IPS DF 4.7 (cell line): ENCODE results near the gene GLCCI1.
"Not testable (repeated sequence)": the region's sequence is repeated elsewhere in the genome, so short reads cannot be mapped to it uniquely, and the experiment has no call there.

Experiments used
- DNase-seq: peaks from one replicate; pipeline ENCODE4 v3.0.0-alpha.2; 2013; ENCODE audit warnings: low spot score; ENCODE audit errors: extremely low read depth

The GLCCI1 gene

DNA sequence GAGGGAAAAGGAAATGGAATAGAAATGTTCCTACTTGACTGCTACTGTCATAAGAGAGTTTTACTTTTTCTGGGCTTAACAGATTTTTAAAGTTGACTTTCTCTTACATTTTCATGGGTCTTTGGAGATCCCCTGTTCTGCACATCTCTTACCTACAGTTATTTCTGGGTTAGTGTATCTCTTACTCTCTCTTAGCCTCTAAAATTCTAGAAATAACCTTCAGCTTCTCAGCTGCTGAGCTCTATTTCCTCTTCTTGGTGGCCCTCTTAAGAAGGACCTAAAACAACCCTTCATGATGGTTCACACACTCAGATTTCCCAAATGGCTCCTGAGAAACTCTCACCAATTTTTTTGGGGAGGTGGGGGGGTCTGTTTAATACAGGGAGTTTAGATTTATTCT, 79.5 kb downstream of the GLCCI1 start:
- DNase-seq, result not testable (repeated sequence)

DNA sequence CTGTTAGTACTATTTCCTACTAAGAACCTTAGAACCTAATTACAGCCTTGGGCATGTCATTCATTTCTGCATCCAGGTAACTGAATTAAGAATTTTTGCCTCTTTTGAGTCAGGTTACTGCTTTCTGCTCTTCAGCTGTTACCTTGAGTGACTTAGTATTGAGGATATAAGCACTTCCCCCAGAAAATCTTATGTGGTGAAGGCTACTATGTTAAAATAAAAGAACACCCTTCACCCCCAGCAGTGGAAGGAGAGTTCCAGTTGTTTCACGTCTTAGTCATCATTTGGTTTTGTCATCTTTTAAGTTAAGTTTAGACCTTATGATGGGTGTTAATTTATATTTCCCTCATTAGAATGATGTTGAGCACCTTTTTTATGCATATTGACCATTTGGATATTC, 82.8 kb downstream of the GLCCI1 start:
- DNase-seq, result no peak

DNA sequence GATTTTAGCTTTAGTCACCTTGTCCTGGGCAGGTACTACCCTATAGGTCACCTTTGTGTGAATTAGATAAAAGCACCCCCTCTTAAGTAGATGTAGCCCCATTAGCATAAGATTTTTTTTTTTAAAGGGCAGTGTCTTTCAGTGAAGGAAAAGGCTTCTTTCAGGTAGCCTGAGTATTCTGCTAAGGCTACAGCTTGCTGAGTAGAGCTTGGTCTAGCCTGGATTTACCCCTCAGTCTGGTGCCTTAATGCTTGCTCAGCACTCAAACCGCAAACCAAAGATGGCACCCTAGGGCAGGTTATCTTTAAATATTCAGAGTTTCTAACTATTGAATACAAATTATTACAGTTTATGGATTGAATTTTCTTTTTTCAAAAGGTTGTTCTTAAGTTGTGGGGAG, 83.4 kb downstream of the GLCCI1 start:
- no peak for DNase-seq

- no peak for DNase-seq
These were observed 84.2 kb downstream of the GLCCI1 start for GRCh38 chr7:8052824-8053223.

DNA sequence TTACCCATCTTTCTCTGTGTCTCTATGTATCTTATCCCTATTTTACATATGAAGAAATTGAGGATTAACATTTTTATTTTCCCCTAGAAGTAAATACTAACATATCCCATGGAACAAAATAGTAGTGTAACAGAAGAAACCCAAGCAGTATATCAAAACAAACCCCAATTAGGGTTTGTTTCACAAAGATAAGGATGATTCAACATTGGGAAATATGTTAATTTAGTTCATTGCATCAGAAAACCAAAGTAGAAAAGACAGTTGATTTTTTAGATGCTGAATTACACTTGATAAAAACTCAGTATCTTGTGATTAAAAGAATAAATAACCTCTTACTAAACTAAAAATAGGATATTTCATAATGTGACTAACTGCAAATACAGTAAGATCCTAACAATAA, 87.8 kb downstream of the GLCCI1 start:
- DNase-seq, result no peak

GRCh38 chr7:8057566-8057965, 89.0 kb downstream of the GLCCI1 start:
- no peak for DNase-seq

- no peak for DNase-seq
These were observed 89.7 kb downstream of the GLCCI1 start for GRCh38 chr7:8058322-8058721.

DNA sequence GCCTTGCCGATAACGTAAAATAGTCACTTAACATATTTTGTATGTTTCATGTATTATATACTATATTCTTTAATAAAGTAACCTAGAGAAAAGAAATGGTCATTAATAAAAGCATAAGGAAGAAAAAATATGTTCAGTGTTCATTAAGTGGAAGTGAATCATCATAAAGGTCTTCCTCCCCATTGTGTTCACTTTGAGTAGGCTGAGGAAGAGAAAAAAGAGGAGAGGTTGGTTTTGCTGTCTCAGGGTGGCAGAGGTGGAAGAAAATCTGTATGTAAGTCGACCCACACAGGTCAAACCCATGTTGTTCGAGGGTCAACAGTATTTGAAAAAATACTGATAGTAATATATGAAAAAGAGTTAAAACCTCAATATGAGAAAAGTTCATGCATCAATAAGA, 90.3 kb downstream of the GLCCI1 start:
- DNase-seq, result no peak

GRCh38 chr7:8060241-8060640, 91.6 kb downstream of the GLCCI1 start:
- no peak for DNase-seq

DNA sequence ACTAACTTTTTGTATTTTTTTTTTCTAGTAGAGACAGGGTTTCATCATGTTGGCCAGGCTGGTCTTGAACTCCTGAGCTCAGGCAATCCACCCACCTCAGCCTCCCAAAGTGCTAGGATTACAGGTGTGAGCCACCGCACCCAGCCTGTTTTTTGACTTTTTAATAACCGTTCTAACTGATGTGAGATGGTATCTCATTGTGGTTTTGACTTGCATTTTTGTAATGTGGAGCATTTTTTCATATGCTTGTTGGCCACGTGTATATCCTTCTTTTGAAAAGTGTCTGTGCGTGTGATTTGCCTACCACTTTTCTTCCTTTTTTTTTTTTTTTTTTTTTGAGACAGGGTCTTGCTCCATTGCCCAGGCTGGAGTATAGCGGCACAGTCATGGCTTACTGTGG, 94.7 kb downstream of the GLCCI1 start:
- not testable (repeated sequence) for DNase-seq

DNA sequence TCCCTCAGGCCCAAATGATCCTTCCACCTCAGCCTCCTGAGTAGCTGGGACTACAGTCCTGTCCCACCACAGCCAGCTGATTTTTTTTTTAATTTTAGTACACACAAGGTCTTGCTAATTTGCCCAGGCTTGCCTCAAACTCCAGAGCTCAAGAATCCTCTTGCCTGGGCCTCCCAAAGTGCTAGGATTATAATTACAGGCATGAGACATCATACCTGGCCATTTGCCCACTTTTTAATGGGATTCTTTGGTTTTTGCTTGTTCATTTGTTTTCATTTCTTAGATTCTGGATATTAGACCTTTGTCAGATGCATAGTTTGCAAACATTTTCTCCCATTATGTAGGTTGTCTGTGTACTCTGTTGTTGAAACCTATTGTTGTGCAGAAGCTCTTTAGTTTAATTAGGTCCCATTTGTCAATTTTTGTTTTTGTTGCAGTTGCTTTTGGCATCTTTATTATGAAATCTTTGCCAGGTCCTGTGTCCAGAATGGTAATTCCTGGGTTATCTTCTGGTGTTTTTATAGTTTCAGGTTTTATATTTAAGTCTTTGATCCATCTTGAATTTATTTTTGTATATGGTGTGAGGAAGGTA, 95.2 kb downstream of the GLCCI1 start:
- DNase-seq, result no peak

DNA sequence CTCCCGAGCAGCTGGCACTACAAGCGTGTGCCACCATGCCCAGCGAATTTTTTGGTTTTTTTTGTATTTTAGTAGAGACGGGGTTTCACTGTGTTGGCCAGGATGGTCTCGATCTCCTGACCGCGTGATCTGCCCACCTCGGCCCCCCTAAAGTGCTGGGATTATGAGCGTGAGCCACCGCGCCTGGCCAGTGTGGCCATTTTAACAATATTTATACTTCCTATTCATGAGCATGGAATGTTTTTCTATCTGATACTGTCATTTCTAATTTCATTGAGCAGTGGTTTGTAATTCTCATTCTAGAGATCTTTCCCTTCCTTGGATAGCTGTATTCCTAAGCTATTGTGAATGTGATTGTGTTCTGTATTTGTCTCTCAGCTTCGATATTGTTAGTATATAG, 96.2 kb downstream of the GLCCI1 start:
- no peak for DNase-seq

- DNase-seq, result no peak
These were observed 96.8 kb downstream of the GLCCI1 start for GRCh38 chr7:8065356-8065813.

DNA sequence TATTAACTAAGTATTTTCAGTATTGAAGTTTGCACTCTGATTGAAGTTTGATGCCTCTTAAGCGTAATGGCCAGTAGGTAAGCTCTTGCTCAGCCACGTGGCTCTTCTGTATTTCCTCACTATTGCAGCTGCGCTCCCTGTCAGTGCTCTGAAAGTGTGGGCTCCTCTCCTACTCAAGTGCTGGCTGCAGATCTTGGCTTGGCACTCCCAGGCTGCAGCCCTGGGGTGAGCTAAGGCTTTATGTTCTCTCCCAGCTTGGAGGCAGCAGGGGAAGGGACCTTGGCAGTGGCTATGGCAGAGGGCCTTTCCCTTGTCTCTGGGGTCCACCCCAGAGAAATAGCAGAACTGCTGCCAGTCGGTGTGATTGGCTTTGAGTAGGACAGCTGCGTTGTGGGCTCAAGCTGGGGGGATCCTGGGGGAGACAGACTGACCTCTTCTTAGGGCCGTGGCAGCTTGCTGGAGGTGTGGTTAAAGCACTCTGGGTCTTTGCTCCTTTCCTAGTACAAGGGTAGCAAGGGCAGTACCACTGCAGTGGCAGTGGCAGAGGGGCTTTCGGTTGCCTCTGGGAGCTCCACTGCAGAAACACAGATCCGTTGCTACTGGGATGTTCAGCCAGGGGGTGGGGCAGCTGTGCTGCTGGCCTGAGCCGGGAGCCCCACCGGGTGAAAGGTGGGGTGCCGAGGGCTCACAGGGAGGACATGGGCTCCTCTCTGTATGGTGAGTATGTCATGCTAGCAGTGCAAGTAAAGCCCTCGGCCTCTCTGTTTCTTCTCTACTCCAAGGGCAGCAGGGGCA, 100.5 kb downstream of the GLCCI1 start:
- DNase-seq, result no peak

DNA sequence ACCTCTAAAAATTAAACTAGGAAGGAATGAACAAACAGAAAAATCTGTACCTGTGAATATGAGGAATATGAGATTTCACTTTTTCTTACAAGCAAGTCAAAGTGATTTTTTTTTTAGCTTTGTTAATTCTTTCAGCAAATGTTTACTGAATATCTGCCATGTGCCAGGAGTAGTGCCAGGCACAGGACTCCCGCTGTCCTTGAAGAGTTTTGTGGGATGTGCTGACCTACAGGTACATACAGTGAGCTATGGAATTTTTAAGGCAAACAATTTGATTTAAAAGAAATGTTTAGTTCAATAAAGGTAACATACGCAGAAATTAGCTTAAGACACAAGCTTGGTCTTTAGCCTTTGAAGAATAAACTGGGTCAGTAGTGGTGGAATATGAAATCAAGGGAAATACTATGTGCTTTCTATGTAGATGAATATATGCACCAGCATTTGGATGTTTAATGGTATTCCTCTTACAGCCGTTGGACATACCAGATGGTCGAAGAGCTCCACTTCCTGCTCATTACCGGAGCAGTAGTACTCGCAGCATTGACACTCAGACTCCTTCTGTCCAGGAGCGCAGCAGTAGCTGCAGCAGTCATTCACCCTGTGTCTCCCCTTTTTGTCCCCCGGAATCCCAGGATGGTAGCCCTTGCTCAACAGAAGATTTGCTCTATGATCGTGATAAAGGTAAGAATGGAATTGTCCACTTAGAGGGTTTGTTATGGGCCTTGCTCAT, 102.0 kb downstream of the GLCCI1 start:
- no peak for DNase-seq

- DNase-seq, result no peak
These were observed 109.8 kb downstream of the GLCCI1 start for GRCh38 chr7:8078418-8078817.

DNA sequence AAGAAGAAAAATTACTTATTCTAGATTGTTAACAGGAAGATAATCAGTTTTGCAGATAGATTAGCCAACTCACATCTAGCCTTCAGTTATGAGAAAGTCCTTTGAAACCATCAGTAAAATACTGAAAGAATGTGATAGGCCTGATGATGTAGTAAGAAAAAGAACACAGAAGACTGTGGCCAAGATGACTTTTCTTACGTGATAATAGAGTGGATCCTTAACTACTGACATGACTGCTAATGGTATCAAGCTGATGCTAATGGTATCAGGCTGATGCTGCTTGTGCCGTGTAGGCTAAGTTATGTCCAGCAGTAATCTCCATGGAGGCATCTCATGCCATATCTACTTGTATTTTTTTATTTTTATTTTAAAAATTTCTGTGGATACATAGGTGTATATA, 114.2 kb downstream of the GLCCI1 start:
- DNase-seq, result no peak

DNA sequence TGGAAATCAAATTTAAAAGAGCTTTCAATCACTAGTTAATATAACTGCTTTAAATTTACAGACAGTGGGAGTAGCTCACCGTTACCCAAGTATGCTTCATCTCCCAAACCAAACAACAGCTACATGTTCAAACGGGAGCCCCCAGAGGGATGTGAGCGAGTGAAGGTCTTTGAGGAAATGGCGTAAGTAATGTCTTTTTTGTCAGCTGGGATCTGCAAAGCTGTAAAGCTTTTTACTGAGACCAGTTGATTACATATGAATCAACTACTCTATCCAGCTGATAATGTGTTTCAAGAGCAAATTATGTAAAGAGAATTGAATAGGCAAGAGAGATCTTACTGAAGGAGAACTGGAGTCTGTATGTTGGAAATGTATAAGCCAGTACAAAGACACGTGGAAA, 116.2 kb downstream of the GLCCI1 start:
- no peak for DNase-seq

GRCh38 chr7:8085420-8085819, 116.8 kb downstream of the GLCCI1 start:
- DNase-seq, result no peak

- DNase-seq, result no peak
These were observed 117.6 kb downstream of the GLCCI1 start for GRCh38 chr7:8086239-8086638.

- DNase-seq, result no peak
These were observed 120.6 kb downstream of the GLCCI1 start for GRCh38 chr7:8089036-8089780.

DNA sequence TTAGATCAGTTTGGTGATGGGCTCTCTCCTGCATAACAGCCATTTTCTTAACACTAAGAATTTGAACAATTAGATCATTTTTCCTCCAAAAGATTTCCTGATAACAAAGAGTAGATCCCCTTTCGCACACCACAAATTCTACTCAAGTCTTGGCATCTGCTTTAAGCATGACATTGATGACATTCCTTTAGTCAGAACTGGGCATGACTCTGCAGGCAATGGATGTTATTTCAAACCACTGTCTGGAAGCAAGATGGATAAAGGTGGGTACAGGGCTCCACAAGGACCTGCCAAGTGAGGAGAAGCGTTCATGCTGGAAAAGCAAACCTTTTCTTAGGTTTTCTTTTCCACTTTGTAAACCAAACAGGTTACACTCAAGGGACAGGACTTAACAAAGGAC, 123.5 kb downstream of the GLCCI1 start:
- no peak for DNase-seq
